ENCODE data around the gene DYNC2LI1.

Gene DYNC2LI1

DNA sequence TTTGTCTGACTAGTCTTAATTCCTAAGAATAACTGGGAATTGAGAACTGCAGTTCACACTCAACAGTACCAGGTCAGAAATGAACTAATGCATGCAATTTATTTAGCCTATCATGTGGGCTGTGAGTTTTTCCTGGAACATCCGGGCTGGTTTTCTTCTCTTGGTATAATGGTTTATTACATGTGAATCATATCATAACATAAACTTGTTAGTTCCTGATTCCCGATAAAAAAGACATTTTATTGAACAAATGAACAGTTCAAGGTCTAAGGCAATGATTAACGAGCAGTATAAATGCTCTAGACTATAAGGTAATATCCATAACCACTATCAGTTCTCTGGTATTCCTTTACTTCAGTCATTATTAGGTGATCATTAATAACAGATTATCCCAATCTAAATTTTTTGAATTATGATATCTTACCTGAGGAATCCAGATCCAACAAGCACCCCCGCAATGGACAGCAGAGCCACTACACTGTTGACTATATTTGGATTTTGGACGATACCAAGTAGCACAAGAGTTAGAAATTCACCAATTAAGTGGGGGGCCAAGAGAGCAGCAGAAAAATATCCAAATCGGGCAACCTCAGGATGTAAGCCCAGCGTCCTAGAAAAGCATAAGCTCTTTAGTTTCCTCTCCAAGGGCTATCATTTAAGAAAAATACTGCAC, 45.8 kb downstream of the DYNC2LI1 start:
- peaks cover 4% of the 10 kb centered on the region for H3K36me3 Mint-ChIP-seq (ENCODE audit: low read depth)
- H3K4me3 Mint-ChIP-seq, result no peak overlapping the region
- no peak for TF ChIP-seq CTCF (IDR thresholded peaks at IDR 0.05; ENCODE audit: unreplicated experiment in 3 of 3)
- H3K27ac Mint-ChIP-seq, result no peak overlapping the region
- H3K27me3 Mint-ChIP-seq (ENCODE audit: low read depth), result peaks cover 5% of the 10 kb centered on the region
- no peaks in the 10 kb centered on the region for H3K4me1 Mint-ChIP-seq
- no peaks in the 10 kb centered on the region for H3K9me3 Mint-ChIP-seq

DNA sequence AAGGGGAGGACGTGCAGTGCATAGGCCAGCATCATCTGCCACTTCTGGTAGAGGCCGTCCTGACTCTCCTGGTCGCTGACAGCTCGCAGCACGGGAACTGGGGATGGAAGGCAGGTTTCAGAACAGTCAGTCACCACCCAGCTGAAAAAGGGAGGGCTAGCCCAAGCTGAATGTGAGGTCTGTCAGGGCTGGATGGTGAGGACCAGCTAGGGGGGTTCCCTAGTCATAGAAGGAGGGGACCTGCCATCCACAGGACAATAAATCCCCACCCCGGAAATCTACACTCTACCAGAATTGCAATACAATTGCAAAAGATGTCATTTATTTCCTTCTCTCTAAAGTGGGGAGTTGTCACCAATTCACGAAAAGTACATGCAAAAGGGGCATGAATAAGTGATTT, 49.0 kb downstream of the DYNC2LI1 start:
- Mint-ChIP-seq H3K4me1 (no peaks in the 10 kb centered on the region), H3K4me3 (no peak overlapping the region), H3K27ac (no peak overlapping the region), H3K27me3 (ENCODE audit: low read depth) (peaks cover 5% of the 10 kb centered on the region), H3K36me3 (ENCODE audit: low read depth) (no peaks in the 10 kb centered on the region), H3K9me3 (no peaks in the 10 kb centered on the region)
- no peak for TF ChIP-seq CTCF (IDR thresholded peaks at IDR 0.05; ENCODE audit: unreplicated experiment in 3 of 3)

- Mint-ChIP-seq H3K27me3 (ENCODE audit: low read depth) (peaks cover 5% of the 10 kb centered on the region), H3K4me3 (no peak overlapping the region), H3K4me1 (no peaks in the 10 kb centered on the region), H3K27ac (no peak overlapping the region), H3K36me3 (ENCODE audit: low read depth) (no peaks in the 10 kb centered on the region), H3K9me3 (no peaks in the 10 kb centered on the region)
- TF ChIP-seq CTCF (IDR thresholded peaks at IDR 0.05; ENCODE audit: unreplicated experiment in 3 of 3), result no peak
These were observed 49.9 kb downstream of the DYNC2LI1 start for GRCh38 chr2:43823751-43824150.

DNA sequence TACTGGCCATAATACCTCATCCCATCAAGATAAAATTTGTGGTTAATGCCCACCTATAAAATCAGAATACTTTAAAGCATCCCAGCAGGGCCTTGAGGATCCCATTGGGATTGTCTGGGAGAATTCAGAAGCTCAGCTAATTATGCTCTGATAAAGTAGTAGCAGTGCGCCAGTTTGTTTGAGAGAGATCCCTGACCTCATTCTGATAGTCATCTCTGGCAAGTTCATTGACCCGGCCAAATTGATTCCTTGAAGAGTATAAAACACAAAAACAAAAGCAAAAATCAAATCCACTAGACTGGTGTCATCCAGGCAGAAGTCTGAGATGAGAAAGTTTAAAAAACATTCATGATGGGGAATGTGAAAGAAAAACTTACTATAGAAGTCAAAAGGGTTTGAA, 50.7 kb downstream of the DYNC2LI1 start:
- H3K27ac Mint-ChIP-seq, result no peak overlapping the region
- no peak for TF ChIP-seq CTCF (IDR thresholded peaks at IDR 0.05; ENCODE audit: unreplicated experiment in 3 of 3)
- H3K4me1 Mint-ChIP-seq, result no peaks in the 10 kb centered on the region
- no peaks in the 10 kb centered on the region for H3K9me3 Mint-ChIP-seq
- peaks cover 8% of the 10 kb centered on the region for H3K27me3 Mint-ChIP-seq (ENCODE audit: low read depth)
- no peak overlapping the region for H3K4me3 Mint-ChIP-seq
- H3K36me3 Mint-ChIP-seq (ENCODE audit: low read depth), result no peaks in the 10 kb centered on the region

DNA sequence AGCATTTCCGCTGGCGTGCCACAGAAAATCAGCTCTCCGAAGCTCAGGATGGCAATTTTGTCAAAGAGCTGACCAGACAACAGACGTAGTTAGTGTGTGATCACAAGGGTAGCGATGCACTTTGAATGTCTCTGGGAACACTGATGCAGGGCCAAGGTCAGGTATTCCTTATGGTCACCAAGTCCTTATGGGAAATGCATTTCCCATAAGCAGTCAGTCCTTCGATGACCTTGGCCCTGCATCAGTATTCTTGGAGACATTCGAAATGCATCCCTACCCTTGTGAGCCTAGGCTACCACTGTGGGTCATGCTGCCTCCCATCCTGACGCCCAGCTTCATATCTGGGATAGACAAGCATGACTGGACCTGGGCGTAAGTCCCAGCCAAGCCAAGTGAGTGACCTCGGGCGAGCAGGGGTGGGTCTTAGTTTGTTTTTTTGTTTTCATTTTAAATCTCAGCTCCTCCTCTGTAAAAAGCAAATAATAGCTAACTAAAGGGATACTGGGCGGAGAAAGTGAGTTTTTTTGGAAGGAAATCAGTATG, 51.2 kb downstream of the DYNC2LI1 start:
- TF ChIP-seq CTCF (IDR thresholded peaks at IDR 0.05; ENCODE audit: unreplicated experiment in 3 of 3), result no peak
- Mint-ChIP-seq H3K4me1 (no peaks in the 10 kb centered on the region), H3K9me3 (no peaks in the 10 kb centered on the region), H3K27me3 (ENCODE audit: low read depth) (peaks cover 10% of the 10 kb centered on the region), H3K27ac (no peak overlapping the region), H3K36me3 (ENCODE audit: low read depth) (no peaks in the 10 kb centered on the region), H3K4me3 (no peak overlapping the region)

- Mint-ChIP-seq H3K9me3 (no peaks in the 10 kb centered on the region), H3K36me3 (ENCODE audit: low read depth) (no peaks in the 10 kb centered on the region), H3K4me1 (no peaks in the 10 kb centered on the region), H3K27ac (no peak overlapping the region), H3K27me3 (ENCODE audit: low read depth) (peaks cover 5% of the 10 kb centered on the region), H3K4me3 (no peak overlapping the region)
- TF ChIP-seq CTCF (IDR thresholded peaks at IDR 0.05; ENCODE audit: unreplicated experiment in 3 of 3), result no peak
These were observed 52.0 kb downstream of the DYNC2LI1 start for GRCh38 chr2:43825841-43826240.
